ENCODE measurements around the gene RPL19.

Gene RPL19

GRCh38 chr17:39191750-39192510, 8.2 kb upstream of the RPL19 start:
- no peak for DNase-seq (ENCODE audit: low read depth)
- H3K4me3 ChIP-seq (ENCODE audit: low read length): no peak overlapping the region
- no peak for TF ChIP-seq CTCF (conservative IDR thresholded peaks at IDR 0.05; ENCODE audit: low read depth, low read length)

GRCh38 chr17:39192901-39193300, 7.2 kb upstream of the RPL19 start:
- no peak overlapping the region for H3K4me3 ChIP-seq (ENCODE audit: low read length)
- TF ChIP-seq CTCF (conservative IDR thresholded peaks at IDR 0.05; ENCODE audit: low read depth, low read length): no peak
- no peak for DNase-seq (ENCODE audit: low read depth)

- DNase-seq (ENCODE audit: low read depth): no peak
- no peak for TF ChIP-seq CTCF (conservative IDR thresholded peaks at IDR 0.05; ENCODE audit: low read depth, low read length)
- H3K4me3 ChIP-seq (ENCODE audit: low read length): no peak overlapping the region
Measured at GRCh38 chr17:39193346-39193745, 6.7 kb upstream of the RPL19 start.

GRCh38 chr17:39194089-39194984, 5.7 kb upstream of the RPL19 start:
- no peak overlapping the region for H3K4me3 ChIP-seq (ENCODE audit: low read length)
- DNase-seq (ENCODE audit: low read depth): no peak
- peak; percentile 56 for TF ChIP-seq CTCF (conservative IDR thresholded peaks at IDR 0.05; ENCODE audit: low read depth, low read length)

- no peak for TF ChIP-seq CTCF (conservative IDR thresholded peaks at IDR 0.05; ENCODE audit: low read depth, low read length)
- DNase-seq (ENCODE audit: low read depth): no peak
- H3K4me3 ChIP-seq (ENCODE audit: low read length): no peak overlapping the region
Measured at GRCh38 chr17:39194985-39195524, 5.0 kb upstream of the RPL19 start.

- TF ChIP-seq CTCF (conservative IDR thresholded peaks at IDR 0.05; ENCODE audit: low read depth, low read length): no peak
- no peak overlapping the region for H3K4me3 ChIP-seq (ENCODE audit: low read length)
- no peak for DNase-seq (ENCODE audit: low read depth)
Measured at GRCh38 chr17:39195568-39196160, 4.4 kb upstream of the RPL19 start.
